ENCODE measurements around the gene ANKRD9. TPM values are rescaled to one million over a fixed set of nuclear protein-coding genes. Genes with fewer than 3 reads are reported as not detected.

The ANKRD9 gene
- total and polyA plus RNA-seq, 7 donors: 9.6 to 36.0 (median 16.4) TPM

DNA sequence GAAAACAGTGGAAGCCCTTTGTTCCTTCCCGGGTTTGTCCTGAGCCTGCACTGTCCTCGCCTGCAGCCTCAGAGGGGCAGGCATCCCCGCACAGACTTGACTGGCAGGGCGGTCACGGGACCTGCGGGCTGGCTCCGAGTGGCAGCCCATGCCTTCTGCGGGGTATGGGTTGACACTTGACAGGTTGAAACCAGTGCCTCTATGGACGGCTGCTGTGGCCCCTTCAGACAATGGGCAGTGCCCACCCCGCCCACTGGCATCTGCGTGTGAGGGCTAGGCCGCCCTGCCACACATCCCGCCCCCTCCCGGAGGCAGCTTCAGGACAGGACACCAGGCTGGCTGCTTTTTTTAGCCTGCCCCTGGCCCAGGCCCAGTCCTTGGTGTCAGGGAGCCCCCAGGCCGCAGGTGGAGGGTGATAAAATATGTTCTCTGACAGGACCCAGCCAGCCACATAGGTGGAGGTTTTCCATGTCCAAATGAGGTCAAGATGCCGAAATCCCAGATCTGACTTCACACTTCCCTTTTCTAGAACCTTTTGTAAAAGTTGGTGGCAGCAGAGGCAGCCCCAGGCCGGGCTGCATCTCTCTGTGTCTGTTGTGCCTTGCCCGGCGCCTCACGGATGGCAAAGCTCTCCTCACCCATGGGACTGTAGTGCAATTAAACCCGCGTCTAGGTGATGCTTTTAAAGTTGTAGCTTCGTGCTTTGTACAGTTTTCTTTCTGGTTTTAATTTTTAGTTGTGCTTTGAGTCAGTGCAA is 10.0 kb downstream of the ANKRD9 start:
- Histone ChIP-seq H3K36me3 (peaks cover 0 to 27% (median 19%) of the 10 kb centered on the region in 4 donors), H3K4me3 (no peak overlapping the region), H3K9me3 (no peaks in the 10 kb centered on the region), H3K27ac (peak overlapping the region; percentile 75 to 85 (median 80)), H3K4me1 (peaks cover 0 to 21% (median 19%) of the 10 kb centered on the region in 4 donors), H3K27me3 (no peaks in the 10 kb centered on the region)
- TF ChIP-seq EP300 (IDR thresholded peaks at IDR 0.05): peak in 2 of 4 donors; percentile 6 to 44
- TF ChIP-seq, protein P1, sequence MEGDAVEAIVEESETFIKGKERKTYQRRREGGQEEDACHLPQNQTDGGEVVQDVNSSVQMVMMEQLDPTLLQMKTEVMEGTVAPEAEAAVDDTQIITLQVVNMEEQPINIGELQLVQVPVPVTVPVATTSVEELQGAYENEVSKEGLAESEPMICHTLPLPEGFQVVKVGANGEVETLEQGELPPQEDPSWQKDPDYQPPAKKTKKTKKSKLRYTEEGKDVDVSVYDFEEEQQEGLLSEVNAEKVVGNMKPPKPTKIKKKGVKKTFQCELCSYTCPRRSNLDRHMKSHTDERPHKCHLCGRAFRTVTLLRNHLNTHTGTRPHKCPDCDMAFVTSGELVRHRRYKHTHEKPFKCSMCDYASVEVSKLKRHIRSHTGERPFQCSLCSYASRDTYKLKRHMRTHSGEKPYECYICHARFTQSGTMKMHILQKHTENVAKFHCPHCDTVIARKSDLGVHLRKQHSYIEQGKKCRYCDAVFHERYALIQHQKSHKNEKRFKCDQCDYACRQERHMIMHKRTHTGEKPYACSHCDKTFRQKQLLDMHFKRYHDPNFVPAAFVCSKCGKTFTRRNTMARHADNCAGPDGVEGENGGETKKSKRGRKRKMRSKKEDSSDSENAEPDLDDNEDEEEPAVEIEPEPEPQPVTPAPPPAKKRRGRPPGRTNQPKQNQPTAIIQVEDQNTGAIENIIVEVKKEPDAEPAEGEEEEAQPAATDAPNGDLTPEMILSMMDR (IDR thresholded peaks at IDR 0.05): no peak
- WGBS, 2 donors: 90 to 91% methylated on average over 23 of the region's 23 CpGs
- no peak for DNase-seq
- intact Hi-C loops (cut with DNase I): no loop called here

DNA sequence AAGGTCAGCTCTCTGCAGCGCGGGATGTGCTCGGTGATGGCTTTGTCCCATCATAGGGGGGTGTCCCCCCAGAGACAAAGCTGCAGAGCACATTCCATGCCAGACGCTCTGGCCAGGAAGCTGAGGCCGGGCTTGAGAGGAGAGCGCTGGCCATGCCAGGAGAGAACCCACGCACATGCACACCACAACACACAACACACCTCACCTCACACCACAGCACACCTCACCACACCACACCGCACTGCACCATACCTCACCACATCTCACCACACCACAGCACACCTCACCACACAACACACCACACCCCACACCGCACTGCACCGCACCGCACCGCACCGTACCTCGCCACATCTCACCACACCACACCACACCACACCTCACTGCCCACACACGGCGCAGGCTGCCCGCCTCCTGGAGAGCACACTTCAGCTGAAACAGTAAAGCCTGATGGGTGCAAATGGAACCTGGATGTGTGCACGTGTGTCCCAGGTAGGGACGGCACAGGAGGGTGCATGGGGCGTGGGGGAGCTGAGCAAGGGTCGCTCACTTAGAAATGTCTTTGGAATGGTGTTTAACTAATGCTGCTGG is 10.8 kb downstream of the ANKRD9 start:
- no peaks in the 10 kb centered on the region for H3K27me3 ChIP-seq
- TF ChIP-seq POLR2AphosphoS5 (IDR thresholded peaks at IDR 0.05) (no peak), EP300 (IDR thresholded peaks at IDR 0.05) (no peak), POLR2A (IDR thresholded peaks at IDR 0.05) (no peak)
- TF ChIP-seq, protein P1 (IDR thresholded peaks at IDR 0.05): no peak
- intact Hi-C loops (cut with DNase I): no loop called here
- 91 to 93% methylated on average over 21 of the region's 21 CpGs for WGBS, 2 donors
- H3K9me3 ChIP-seq: no peaks in the 10 kb centered on the region
- peaks cover 0 to 27% (median 19%) of the 10 kb centered on the region in 4 donors for H3K36me3 ChIP-seq
- no peak for DNase-seq
- peak overlapping the region in 2 of 4 donors; percentile 80 to 85 for H3K27ac ChIP-seq
- H3K4me1 ChIP-seq: peaks cover 0 to 21% (median 19%) of the 10 kb centered on the region in 4 donors
- H3K4me3 ChIP-seq: no peak overlapping the region

DNA sequence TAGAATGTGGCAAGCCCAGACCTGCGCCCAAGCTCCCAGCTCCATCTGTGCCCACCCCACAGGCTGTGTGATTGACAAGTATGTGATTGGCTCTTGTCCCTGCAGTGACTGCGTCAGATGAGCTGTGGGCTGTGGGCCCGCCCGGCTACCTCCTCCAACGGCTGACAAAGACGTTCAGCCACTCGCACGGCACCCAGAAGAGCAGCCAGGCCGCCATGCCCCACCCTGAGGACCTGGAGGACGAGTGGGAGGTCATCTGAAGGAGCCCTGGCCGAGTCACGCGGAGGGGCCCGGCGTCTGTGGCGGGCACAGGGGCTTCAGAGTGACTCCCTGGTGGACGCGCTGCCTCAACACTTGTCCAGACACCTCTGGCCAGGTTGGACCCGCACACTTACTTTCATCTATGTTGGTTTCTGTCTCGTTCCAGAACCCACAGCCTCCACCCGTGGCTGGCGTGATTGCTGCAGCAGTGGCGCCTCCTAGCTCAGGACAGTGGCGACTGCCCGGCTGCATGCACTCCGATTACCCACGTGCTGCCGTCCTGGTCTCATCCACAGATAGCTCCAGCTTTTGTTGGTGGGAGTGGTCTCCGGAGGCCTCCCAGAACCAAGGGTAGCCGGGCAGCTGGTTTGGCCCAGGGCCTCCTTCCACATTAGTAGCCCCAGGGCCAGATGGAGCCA is 11.4 kb downstream of the ANKRD9 start:
- H3K36me3 ChIP-seq: peaks cover 0 to 27% (median 19%) of the 10 kb centered on the region in 4 donors
- no peaks in the 10 kb centered on the region for H3K9me3 ChIP-seq
- H3K4me3 ChIP-seq: no peak overlapping the region
- H3K27me3 ChIP-seq: no peaks in the 10 kb centered on the region
- TF ChIP-seq POLR2AphosphoS5 (IDR thresholded peaks at IDR 0.05) (no peak), POLR2A (IDR thresholded peaks at IDR 0.05) (no peak), EP300 (IDR thresholded peaks at IDR 0.05) (no peak)
- TF ChIP-seq, protein P1 (IDR thresholded peaks at IDR 0.05): peak in 1 of 4 experiments; percentile 18
- no peak for DNase-seq
- intact Hi-C loops (cut with DNase I): no loop called here
- H3K4me1 ChIP-seq: peaks cover 0 to 21% (median 19%) of the 10 kb centered on the region in 4 donors
- WGBS, 2 donors: 74 to 87% methylated on average over 30 of the region's 30 CpGs
- peak overlapping the region in 2 of 4 donors; percentile 80 to 85 for H3K27ac ChIP-seq

DNA sequence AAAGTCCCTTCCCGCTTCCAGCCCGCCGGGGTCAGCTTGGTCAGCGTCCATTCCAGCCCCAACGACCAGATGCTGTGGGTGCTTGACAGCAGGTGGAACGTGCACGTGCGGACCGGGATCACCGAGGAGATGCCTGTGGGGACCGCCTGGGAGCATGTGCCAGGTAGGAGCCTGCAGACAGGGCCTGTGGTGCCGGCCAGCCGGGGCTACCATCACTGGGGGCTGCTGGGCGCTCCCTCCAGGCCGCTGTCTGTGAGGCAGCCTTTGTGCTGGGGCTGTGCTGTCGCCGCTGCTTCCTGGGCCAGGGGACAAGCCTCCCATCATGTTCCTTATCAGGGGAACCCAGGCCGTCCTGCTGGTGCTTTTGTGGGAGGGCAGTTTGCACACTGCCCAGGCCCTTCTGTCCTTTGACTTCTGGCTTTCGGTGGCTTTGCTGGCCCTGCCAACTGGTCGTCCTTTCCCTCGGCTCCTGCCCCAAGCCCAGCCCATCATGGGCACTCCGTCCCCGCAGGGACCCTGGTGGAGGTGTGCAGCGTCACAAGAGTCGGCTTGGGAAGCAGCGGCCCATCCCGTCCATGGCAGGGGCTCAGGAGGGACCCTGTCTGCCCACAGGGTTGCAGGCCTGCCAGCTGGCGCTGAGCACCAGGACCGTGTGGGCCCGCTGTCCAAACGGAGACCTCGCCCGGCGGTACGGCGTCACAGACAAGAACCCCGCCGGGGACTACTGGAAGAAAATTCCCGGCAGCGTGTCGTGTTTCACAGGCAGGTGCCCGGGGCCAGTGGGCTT is 12.4 kb downstream of the ANKRD9 start:
- Histone ChIP-seq H3K4me1 (peaks cover 0 to 21% (median 19%) of the 10 kb centered on the region in 4 donors), H3K27me3 (no peaks in the 10 kb centered on the region), H3K27ac (no peak overlapping the region), H3K9me3 (no peaks in the 10 kb centered on the region), H3K4me3 (no peak overlapping the region), H3K36me3 (peaks cover 0 to 27% (median 19%) of the 10 kb centered on the region in 4 donors)
- intact Hi-C loops (cut with DNase I): no loop called here
- 94 to 95% methylated on average over 42 of the region's 42 CpGs for WGBS, 2 donors
- TF ChIP-seq POLR2AphosphoS5 (IDR thresholded peaks at IDR 0.05) (no peak), POLR2A (IDR thresholded peaks at IDR 0.05) (no peak), EP300 (IDR thresholded peaks at IDR 0.05) (no peak)
- TF ChIP-seq, protein P1 (IDR thresholded peaks at IDR 0.05): no peak
- DNase-seq: no peak

Data from sigmoid colon (tissue), 7 donors.